GM12872 (cell line): ENCODE data around the gene PPP3R2.

Experiments
- CTCF ChIP-seq: IDR thresholded peaks from 3 replicates; pipeline ENCODE4 v1.5.1; 2011; ENCODE audit warnings: low read depth, mild to moderate bottlenecking, low read length, moderate library complexity; ENCODE audit not compliant: insufficient read depth

PPP3R2 gene

GRCh38 chr9:101543098-101543735 lies 51.6 kb downstream of the PPP3R2 start:
- no peak for TF ChIP-seq CTCF
